A204.1 (cell line): Measurements from ENCODE around the gene FERMT3.

ENCODE experiments used
- FAIRE-seq: peaks from 2 replicates; lab custom pipeline; 2012; peaks lifted over from hg19 to GRCh38; lab: Jason Lieb, UNC

The FERMT3 gene

GRCh38 chr11:64249563-64250414 is 43.3 kb downstream of the FERMT3 start:
- FAIRE-seq: no peak

GRCh38 chr11:64250415-64251015 is 44.0 kb downstream of the FERMT3 start:
- no peak for FAIRE-seq

- FAIRE-seq: no peak
These were observed 44.7 kb downstream of the FERMT3 start, which contains the start of gene PLCB3 for GRCh38 chr11:64251016-64251752. Gene PLCB3 (plus strand): TSS chr11:64251530. CDS start chr11:64251650, 120 bp downstream.

DNA sequence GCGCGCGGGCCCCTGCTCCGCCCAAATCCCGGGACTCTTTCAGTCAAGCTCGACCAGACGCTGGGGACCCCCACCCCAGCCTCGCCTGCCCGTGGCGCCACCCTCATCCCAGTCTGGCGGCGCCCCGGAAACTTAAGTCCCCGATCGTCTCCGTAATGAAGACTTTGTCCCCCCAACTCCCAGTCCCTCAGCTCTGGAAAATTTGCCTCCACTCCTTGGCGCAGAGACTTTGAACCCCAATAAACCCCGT is 45.2 kb downstream of the FERMT3 start:
- no peak for FAIRE-seq

- FAIRE-seq: no peak
These were observed 45.7 kb downstream of the FERMT3 start for GRCh38 chr11:64252003-64252872.

DNA sequence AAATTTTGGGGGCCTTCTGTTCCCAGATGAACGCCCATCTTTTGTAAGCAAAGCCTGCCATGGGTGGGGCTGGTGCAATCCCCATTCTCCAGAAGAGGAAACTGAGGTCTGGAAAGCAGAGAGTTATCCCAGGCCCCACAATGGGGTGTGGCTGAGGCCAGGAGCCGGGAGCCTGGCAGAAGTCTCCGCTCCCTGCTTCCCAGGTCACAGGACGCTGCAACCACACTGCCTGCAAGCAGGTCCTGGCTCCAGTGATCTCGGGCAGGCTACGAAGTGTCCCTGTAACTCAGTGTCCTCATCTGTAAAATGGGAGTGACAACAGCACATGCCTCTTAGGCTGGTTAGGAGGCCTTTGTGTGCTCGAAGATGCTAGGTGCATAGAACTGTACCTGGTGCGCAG is 46.5 kb downstream of the FERMT3 start:
- FAIRE-seq: no peak

GRCh38 chr11:64253481-64253880 is 47.0 kb downstream of the FERMT3 start:
- no peak for FAIRE-seq

- FAIRE-seq: no peak
These were observed 47.8 kb downstream of the FERMT3 start for GRCh38 chr11:64254326-64254725.

DNA sequence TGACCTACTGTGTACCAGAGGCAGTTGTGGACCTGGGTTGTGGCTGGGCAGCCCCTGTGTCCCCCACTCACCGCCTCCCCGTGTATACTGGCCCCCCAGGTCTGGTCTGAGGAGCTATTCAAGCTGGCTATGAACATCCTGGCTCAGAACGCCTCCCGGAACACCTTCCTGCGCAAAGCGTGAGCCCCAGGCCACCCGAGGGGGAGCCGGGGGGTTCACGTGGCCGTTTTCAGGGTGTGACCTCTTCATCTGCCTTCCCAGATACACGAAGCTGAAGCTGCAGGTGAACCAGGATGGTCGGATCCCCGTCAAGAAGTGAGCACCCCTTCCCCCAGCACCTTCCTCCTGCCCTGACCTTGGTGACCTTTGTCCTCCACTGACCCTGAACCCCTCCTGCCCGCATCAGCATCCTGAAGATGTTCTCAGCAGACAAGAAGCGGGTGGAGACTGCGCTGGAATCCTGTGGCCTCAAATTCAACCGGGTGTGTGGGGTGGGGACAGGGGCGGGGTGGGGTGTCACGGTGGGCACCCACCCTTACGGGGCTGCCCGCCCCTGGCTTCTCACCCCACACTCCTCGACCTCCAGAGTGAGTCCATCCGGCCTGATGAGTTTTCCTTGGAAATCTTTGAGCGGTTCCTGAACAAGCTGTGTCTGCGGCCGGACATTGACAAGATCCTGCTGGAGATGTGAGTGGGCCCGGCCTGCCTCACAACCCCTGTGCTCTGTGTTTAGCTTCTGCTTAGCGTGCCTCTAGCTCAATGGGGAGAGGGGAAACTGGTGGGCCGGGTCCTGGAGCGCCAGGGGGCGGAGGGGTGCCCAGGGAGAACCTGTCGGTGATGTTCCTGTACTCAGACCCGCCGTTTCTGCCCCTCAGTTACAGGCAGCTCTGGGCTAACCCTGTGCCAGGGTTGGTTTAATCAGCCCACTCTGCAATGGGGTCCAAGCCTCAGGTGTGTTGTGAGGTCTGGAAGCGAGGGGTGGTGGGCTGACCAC is 48.9 kb downstream of the FERMT3 start:
- no peak for FAIRE-seq

GRCh38 chr11:64256300-64256699 is 49.8 kb downstream of the FERMT3 start:
- FAIRE-seq: no peak

DNA sequence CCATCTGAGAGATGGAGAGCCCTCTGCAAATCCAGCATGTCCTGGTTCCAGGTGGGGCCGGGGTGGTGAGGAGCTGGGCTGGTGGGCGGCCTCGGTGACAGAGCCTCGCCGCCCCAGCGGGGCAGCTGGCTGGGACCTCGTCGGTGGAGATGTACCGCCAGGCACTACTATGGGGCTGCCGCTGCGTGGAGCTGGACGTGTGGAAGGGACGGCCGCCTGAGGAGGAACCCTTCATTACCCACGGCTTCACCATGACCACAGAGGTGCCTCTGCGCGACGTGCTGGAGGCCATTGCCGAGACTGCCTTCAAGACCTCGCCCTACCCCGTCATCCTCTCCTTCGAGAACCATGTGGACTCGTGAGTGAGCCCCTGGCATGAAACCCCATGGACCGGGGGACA is 51.8 kb downstream of the FERMT3 start:
- FAIRE-seq: no peak

- FAIRE-seq: no peak
These were observed 52.5 kb downstream of the FERMT3 start for GRCh38 chr11:64258946-64259532.

GRCh38 chr11:64259533-64260067 is 53.1 kb downstream of the FERMT3 start:
- FAIRE-seq: no peak

GRCh38 chr11:64260147-64260708 is 53.7 kb downstream of the FERMT3 start:
- no peak for FAIRE-seq

DNA sequence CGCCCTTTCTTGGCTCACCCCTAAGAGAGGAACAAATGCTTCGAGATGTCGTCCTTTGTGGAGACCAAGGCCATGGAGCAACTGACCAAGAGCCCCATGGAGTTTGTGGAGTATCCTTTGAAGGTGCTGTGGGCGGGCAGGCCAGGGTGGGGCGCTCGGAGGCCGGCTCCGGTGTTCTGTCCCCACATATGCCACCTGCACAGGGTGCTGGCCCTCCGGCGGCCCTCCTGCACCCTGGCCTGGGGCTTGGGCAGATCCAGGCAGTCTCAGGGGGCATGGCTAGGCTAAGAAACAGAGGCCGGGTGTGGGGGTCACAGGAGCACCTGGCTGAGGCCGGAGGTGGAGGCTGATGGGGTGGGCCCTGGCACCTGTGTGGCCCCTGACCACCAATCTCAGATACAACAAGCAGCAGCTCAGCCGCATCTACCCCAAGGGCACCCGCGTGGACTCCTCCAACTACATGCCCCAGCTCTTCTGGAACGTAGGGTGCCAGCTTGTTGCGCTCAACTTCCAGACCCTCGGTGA is 55.1 kb downstream of the FERMT3 start:
- no peak for FAIRE-seq

DNA sequence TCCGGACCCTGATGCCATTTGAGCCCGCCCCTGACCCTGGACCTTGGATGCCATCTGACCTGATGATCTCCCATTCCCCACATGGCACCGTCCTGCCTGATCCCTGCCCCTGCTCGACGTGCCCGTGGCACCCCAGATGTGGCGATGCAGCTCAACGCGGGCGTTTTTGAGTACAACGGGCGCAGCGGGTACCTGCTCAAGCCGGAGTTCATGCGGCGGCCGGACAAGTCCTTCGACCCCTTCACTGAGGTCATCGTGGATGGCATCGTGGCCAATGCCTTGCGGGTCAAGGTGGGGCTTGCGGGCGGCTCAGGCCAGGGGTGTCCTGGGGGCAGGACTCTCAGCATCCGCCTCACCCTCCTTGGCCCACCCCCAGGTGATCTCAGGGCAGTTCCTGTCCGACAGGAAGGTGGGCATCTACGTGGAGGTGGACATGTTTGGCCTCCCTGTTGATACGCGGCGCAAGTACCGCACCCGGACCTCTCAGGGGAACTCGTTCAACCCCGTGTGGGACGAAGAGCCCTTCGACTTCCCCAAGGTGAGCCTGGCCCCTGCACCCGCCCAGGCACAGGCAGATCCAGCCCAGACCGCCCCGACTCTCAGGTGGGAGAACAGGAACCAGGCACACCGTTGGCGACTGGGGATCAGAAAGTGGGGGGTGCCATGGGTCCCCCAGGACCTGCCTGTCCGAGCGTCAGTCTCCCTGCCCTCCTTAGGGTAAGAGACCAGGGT is 55.9 kb downstream of the FERMT3 start:
- FAIRE-seq: no peak

DNA sequence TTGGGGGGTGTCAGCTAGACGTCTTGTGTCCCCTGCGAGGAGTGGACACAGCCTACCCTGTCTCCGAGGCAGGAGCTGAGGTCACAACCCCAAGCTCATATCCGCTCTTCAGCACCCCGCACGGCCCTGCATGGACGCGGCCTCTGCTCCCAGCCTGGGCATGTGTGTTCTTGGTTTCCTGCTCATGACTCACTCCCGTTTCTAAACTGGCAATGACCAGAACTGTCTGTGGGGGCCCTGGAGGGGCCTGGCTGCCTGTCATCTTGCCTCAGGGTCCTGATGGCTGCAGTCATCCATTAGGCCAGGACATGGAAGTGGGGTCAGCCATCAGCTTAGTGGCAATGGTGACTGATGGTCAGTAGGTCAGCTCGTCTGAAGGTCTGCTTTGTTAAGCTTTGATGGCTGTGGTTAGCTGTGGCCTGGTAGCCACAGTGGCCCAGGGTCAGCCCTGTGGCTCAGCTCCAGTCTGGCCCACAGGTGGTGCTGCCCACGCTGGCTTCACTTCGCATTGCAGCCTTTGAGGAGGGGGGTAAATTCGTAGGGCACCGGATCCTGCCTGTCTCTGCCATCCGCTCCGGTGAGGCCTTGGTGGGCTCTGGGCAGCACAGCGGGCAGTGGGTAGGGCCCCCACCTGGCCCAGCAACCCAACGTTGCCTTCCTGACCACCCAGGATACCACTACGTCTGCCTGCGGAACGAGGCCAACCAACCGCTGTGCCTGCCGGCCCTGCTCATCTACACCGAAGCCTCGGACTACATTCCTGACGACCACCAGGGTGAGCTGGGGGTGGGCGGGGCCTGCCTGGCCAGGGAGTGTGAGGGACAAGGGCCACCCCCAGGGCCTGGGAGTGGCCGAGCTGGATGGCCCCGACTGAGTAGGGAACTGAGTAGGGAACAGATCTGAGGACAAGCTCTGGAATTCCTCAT is 56.8 kb downstream of the FERMT3 start:
- FAIRE-seq: no peak

GRCh38 chr11:64263947-64264317 is 57.4 kb downstream of the FERMT3 start:
- FAIRE-seq: no peak
